ENCODE data around the gene TBXAS1. TPM values are rescaled to one million over a fixed set of nuclear protein-coding genes. Genes with fewer than 3 reads are reported as not detected.
"Not testable (repeated sequence)": the region's sequence is repeated elsewhere in the genome, so short reads cannot be mapped to it uniquely, and the experiment has no call there.

TBXAS1 gene
- total RNA-seq, 2 experiments from 2014 or later: 4.8 to 5.3 TPM

GRCh38 chr7:139899328-139899955, 70.4 kb downstream of the TBXAS1 start:
- intact Hi-C loops (cut with micrococcal nuclease): no loop called here
- ChIA-PET POLR2A (no interaction called here), CTCF (no interaction called here)
- Mint-ChIP-seq H3K36me3 (no peaks in the 10 kb centered on the region), H3K27me3 (no peaks in the 10 kb centered on the region), H3K27ac (no peak overlapping the region), H3K4me3 (no peak overlapping the region), H3K9me3 (peaks cover 21% of the 10 kb centered on the region), H3K4me1 (ENCODE audit: low read depth) (no peaks in the 10 kb centered on the region)
- no peak for DNase-seq

- no peak overlapping the region for H3K27ac Mint-ChIP-seq
- no peak for DNase-seq
- H3K27me3 Mint-ChIP-seq: no peaks in the 10 kb centered on the region
- ChIA-PET CTCF (interaction anchor here (1.1 kb wide), 2 partner anchors 11 to 281 kb away, joined by 3 to 5 read pairs; no protein-coding TSS in a partner anchor), POLR2A (interaction anchor here (0.7 kb wide), 1 partner anchor 70 kb away, joined by 3 read pairs; no protein-coding TSS in a partner anchor)
- intact Hi-C loops (cut with micrococcal nuclease): no loop called here
- H3K4me3 Mint-ChIP-seq: no peak overlapping the region
- H3K36me3 Mint-ChIP-seq: no peaks in the 10 kb centered on the region
- no peaks in the 10 kb centered on the region for H3K4me1 Mint-ChIP-seq (ENCODE audit: low read depth)
- H3K9me3 Mint-ChIP-seq: peaks cover 21% of the 10 kb centered on the region
Observed at GRCh38 chr7:139900326-139900725, 71.3 kb downstream of the TBXAS1 start.

DNA sequence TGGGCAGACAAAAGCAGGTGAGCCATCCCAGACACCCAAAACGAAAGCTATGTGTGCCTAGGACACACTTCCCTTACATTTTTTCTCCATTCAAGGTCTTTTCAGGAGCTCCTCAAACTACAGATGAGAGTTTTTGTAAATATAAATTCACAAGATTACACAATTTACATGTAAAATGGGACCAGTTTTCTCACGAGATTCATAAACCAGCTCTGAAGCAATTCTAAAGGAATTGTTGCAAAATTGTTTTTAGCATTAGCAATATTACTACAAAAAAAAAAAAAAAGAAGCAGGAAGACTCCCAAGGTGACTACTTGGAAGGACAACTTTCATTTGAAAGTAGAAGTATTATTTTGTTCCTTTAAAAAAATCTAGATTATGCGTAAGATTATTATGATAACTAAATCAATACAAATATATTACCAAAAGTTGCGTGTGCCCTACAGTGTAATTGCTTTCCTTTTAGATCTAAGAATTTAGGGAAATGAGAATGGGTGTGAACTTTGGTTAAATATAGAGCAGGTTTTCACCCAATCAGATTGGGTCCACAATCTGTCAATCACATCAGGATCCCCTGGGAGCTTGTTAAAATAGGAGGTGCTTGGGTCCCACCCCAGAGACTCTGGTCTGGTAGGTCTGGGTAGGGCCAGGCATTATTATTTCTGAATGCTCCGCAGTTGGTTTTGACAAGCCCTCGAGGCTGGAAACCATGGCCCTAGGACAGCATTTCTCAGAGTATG, 72.2 kb downstream of the TBXAS1 start:
- H3K27ac Mint-ChIP-seq: no peak overlapping the region
- intact Hi-C loops (cut with micrococcal nuclease): no loop called here
- H3K9me3 Mint-ChIP-seq: peaks cover 21% of the 10 kb centered on the region
- H3K4me3 Mint-ChIP-seq: no peak overlapping the region
- ChIA-PET CTCF (interaction anchor here (1.1 kb wide), 2 partner anchors 12 to 282 kb away, joined by 3 to 5 read pairs; no protein-coding TSS in a partner anchor), POLR2A (no interaction called here)
- no peaks in the 10 kb centered on the region for H3K4me1 Mint-ChIP-seq (ENCODE audit: low read depth)
- H3K36me3 Mint-ChIP-seq: no peaks in the 10 kb centered on the region
- DNase-seq: no peak
- no peaks in the 10 kb centered on the region for H3K27me3 Mint-ChIP-seq

DNA sequence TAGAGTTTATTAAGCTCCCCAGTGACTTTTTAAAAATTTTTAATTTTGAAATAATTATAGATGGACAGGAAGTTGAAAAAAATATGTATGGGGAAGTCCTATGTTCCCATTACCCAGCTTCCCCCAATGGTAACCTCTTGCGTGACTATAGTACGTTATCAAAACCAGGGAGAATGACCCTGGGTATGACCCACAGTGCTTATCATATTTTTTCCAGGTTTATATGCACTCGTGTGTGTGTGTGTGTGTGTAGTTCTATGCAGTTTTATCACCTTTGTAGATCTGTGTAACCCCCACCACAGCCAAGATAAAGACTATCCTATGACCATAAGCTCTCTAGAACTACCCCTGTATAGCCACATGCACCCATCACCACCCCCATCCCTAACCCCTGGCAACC, 72.8 kb downstream of the TBXAS1 start:
- Mint-ChIP-seq H3K36me3 (no peaks in the 10 kb centered on the region), H3K4me1 (ENCODE audit: low read depth) (no peaks in the 10 kb centered on the region), H3K27ac (no peak overlapping the region), H3K9me3 (peaks cover 21% of the 10 kb centered on the region), H3K27me3 (no peaks in the 10 kb centered on the region), H3K4me3 (no peak overlapping the region)
- ChIA-PET POLR2A (no interaction called here), CTCF (no interaction called here)
- no peak for DNase-seq
- intact Hi-C loops (cut with micrococcal nuclease): no loop called here

- no peaks in the 10 kb centered on the region for H3K4me1 Mint-ChIP-seq (ENCODE audit: low read depth)
- no peaks in the 10 kb centered on the region for H3K36me3 Mint-ChIP-seq
- peaks cover 21% of the 10 kb centered on the region for H3K9me3 Mint-ChIP-seq
- H3K27ac Mint-ChIP-seq: no peak overlapping the region
- CTCF ChIA-PET: no interaction called here
- POLR2A ChIA-PET: no interaction called here
- DNase-seq: no peak
- no peak overlapping the region for H3K4me3 Mint-ChIP-seq
- no peaks in the 10 kb centered on the region for H3K27me3 Mint-ChIP-seq
- intact Hi-C loops (cut with micrococcal nuclease): no loop called here
Observed at GRCh38 chr7:139902436-139903102, 73.5 kb downstream of the TBXAS1 start.

- H3K36me3 Mint-ChIP-seq; H3K4me3 Mint-ChIP-seq; H3K27ac Mint-ChIP-seq; intact Hi-C loops (cut with micrococcal nuclease); CTCF ChIA-PET; H3K27me3 Mint-ChIP-seq; DNase-seq; H3K4me1 Mint-ChIP-seq (ENCODE audit: low read depth); POLR2A ChIA-PET: not testable (repeated sequence)
- peaks cover 21% of the 10 kb centered on the region for H3K9me3 Mint-ChIP-seq
Observed at GRCh38 chr7:139903103-139903477, 74.0 kb downstream of the TBXAS1 start.

GRCh38 chr7:139906879-139907278, 77.8 kb downstream of the TBXAS1 start:
- ChIA-PET CTCF (no interaction called here), POLR2A (no interaction called here)
- H3K27me3 Mint-ChIP-seq: no peaks in the 10 kb centered on the region
- no peak overlapping the region for H3K4me3 Mint-ChIP-seq
- peaks cover 10% of the 10 kb centered on the region for H3K4me1 Mint-ChIP-seq (ENCODE audit: low read depth)
- no peak for DNase-seq
- intact Hi-C loops (cut with micrococcal nuclease): no loop called here
- H3K27ac Mint-ChIP-seq: no peak overlapping the region
- peaks cover 20% of the 10 kb centered on the region for H3K9me3 Mint-ChIP-seq
- no peaks in the 10 kb centered on the region for H3K36me3 Mint-ChIP-seq

DNA sequence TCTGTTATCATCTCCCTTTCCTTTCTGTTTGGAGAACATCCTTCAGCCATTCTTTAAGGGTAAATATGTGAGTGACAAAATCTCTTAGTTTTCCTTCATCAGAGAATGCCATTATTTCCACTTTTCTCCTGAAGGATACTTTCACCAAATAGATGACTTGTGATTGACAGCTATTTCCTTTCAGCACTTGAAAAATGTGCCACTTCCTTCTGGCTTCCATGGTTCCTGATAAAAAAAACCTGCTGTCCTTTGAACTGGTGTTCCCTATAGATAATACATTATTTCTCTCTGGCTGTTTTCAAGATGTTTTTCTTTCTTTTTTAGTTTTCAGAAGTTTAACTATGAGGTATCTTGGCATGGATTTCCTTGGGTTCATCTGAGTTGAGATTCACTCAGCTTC, 79.7 kb downstream of the TBXAS1 start:
- ChIA-PET CTCF (interaction anchor here (1.0 kb wide), 1 partner anchor 263 kb away, joined by 3 read pairs; no protein-coding TSS in a partner anchor), POLR2A (no interaction called here)
- Mint-ChIP-seq H3K9me3 (peaks cover 5% of the 10 kb centered on the region), H3K4me3 (no peak overlapping the region), H3K4me1 (ENCODE audit: low read depth) (peaks cover 10% of the 10 kb centered on the region), H3K27ac (no peak overlapping the region), H3K27me3 (no peaks in the 10 kb centered on the region), H3K36me3 (peaks cover 3% of the 10 kb centered on the region)
- DNase-seq: no peak
- intact Hi-C loops (cut with micrococcal nuclease): no loop called here

- Mint-ChIP-seq H3K27me3 (peaks cover under 1% of the 10 kb centered on the region), H3K4me1 (ENCODE audit: low read depth) (peaks cover 10% of the 10 kb centered on the region), H3K36me3 (peaks cover 4% of the 10 kb centered on the region), H3K4me3 (no peak overlapping the region), H3K9me3 (no peaks in the 10 kb centered on the region), H3K27ac (no peak overlapping the region)
- ChIA-PET CTCF (interaction anchor here (1.0 kb wide), 1 partner anchor 264 kb away, joined by 3 read pairs; no protein-coding TSS in a partner anchor), POLR2A (no interaction called here)
- intact Hi-C loops (cut with micrococcal nuclease): no loop called here
- no peak for DNase-seq
Observed at GRCh38 chr7:139909379-139910050, 80.5 kb downstream of the TBXAS1 start.

DNA sequence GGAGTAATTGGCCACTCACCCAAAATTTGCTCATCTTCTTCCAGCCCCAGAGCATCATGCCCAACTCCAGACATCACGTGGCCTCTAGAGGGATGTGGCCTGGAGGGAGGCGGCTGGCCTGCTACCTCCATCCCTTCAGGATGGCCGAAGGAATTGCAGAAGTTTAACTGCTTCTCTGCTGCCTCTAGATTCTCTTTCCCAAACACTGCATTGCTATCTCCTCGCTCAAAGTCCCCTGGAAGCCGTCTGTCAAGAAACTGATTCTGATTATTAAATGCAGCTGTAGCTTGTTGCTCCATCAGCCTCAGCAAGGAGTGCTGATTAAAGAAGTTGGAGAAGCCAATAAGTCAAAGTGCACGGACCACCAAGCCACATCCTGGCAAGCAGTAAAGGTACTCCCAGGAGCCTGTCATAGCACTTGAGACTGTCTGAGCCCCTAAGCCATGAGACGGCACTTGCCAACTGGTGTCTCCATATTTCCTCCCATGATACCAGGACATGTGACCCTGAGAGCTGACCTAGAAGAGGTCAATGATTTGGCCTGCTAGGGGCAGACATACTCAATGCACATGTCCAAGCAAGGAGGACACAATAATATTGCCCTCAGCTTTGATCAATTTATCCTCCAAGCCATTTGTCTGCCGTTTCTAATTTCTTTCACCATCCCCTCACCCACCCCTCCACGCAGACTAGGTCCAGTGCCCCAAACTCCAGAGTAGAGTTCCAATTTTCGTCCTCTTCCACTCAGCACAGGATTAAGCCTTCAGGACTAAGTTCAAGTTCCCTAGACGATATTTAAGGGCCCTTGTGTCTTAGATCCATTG, 84.2 kb downstream of the TBXAS1 start:
- POLR2A ChIA-PET: no interaction called here
- no peak overlapping the region for H3K27ac Mint-ChIP-seq
- CTCF ChIA-PET: no interaction called here
- DNase-seq: no peak
- no peak overlapping the region for H3K4me3 Mint-ChIP-seq
- peaks cover 33% of the 10 kb centered on the region for H3K4me1 Mint-ChIP-seq (ENCODE audit: low read depth)
- intact Hi-C loops (cut with micrococcal nuclease): no loop called here
- no peaks in the 10 kb centered on the region for H3K9me3 Mint-ChIP-seq
- peaks cover 2% of the 10 kb centered on the region for H3K27me3 Mint-ChIP-seq
- peaks cover 4% of the 10 kb centered on the region for H3K36me3 Mint-ChIP-seq

DNA sequence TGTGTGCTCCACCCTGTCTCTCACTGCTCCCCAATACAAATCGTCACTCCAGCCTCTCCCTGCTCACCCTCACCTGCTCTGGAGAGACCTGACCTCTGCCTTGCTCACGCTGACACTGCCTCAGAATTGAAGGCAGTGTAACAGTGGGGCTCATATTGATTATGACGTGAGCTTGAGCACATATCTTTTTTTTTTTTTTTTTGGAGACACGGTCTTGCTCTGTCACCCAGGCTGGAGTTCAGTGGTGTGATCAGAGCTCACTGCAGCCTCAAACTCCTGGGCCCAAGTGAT, 84.7 kb downstream of the TBXAS1 start:
- DNase-seq: no peak
- Mint-ChIP-seq H3K36me3 (peaks cover 4% of the 10 kb centered on the region), H3K9me3 (no peaks in the 10 kb centered on the region), H3K27ac (no peak overlapping the region), H3K27me3 (peaks cover 2% of the 10 kb centered on the region), H3K4me3 (no peak overlapping the region), H3K4me1 (ENCODE audit: low read depth) (peaks cover 30% of the 10 kb centered on the region)
- intact Hi-C loops (cut with micrococcal nuclease): no loop called here
- POLR2A ChIA-PET: no interaction called here
- CTCF ChIA-PET: no interaction called here

Measured in activated CD4-positive, alpha-beta memory T cell treated with anti-CD3 and anti-CD28 coated beads for 36 hours (primary cell).